HepG2 (cell line): ENCODE data around the gene BMP6. TPM values are rescaled to one million over a fixed set of nuclear protein-coding genes. Genes with fewer than 3 reads are reported as not detected.

Experiments used
- ATAC-seq: fragments of 200-7000 bp; cut with Tn5 transposase; 3 replicates; pipeline ENCODE4 v1.9.1; 2020; ENCODE audit warnings: mild to moderate bottlenecking, moderate library complexity
- BruUV-seq: library from RNA; stranded (reverse); fragments of 400-500 nt; replicated peaks from 2 replicates; lab custom pipeline; 2021; lab: Mats Ljungman, UMichigan
- CTCF ChIA-PET: fragments of 300-600 bp; formaldehyde crosslinking; extraction: SDS; loops from one replicate; lab custom pipeline; 2021; ENCODE audit warnings: low total read pairs, inconsistent platforms, low intra/inter-chr PET ratio; lab: Yijun Ruan, JAX
- POLR2A ChIA-PET: fragments of 350-600 bp; sonication (Branson Sonifier 250); formaldehyde crosslinking; loops from one replicate; lab custom pipeline; 2020; ENCODE audit warnings: antibody characterized with exemption, inconsistent platforms; lab: Yijun Ruan, JAX
- DNase-seq: peaks from one replicate; pipeline ENCODE4 v3.0.0-alpha.2; 2015; ENCODE audit warnings: low spot score
- FAIRE-seq: peaks from 3 replicates; lab custom pipeline; 2011; peaks lifted over from hg19 to GRCh38; lab: Jason Lieb, UNC
- H2AFZ ChIP-seq: one replicate; pipeline ENCODE4 v1.6.1; 2011; ENCODE audit warnings: low read length, inconsistent platforms
- H3K27ac ChIP-seq: fragments of 300-600 bp; 3 replicates; pipeline ENCODE4 v1.8.0; 2011; ENCODE audit warnings: mixed run types, mild to moderate bottlenecking, mixed read lengths, low read length, inconsistent platforms; ENCODE audit not compliant: insufficient read depth; ENCODE audit errors: extremely low read length
- H3K27me3 ChIP-seq, 2 experiments: fragments of 200-600 bp in 1 of 2; 2 replicates in 1 of 2; 3 replicates in 1 of 2; pipeline versions ENCODE4 v1.6.0 to v1.8.0; 2011; ENCODE audit warnings: low read length in 2 of 2, mild to moderate bottlenecking in 2 of 2, moderate library complexity in 2 of 2, inconsistent platforms in 1 of 2; ENCODE audit not compliant: insufficient read depth in 2 of 2, control insufficient read depth in 1 of 2
- H3K36me3 ChIP-seq, 2 experiments: fragments of 200-600 bp in 1 of 2; replicated peaks in 1 of 2; 2 replicates in 1 of 2; 3 replicates in 1 of 2; pipeline versions ENCODE4 v1.5.1 to v1.8.0; 2011; ENCODE audit warnings: low read length in 2 of 2, inconsistent platforms in 1 of 2; ENCODE audit not compliant: insufficient read depth in 2 of 2, control insufficient read depth in 1 of 2
- H3K4me1 ChIP-seq: 2 replicates; pipeline ENCODE4 v1.5.1; 2012; ENCODE audit warnings: low read length, inconsistent platforms; ENCODE audit not compliant: insufficient read depth
- H3K4me2 ChIP-seq: 2 replicates; pipeline ENCODE4 v1.6.0; 2011; ENCODE audit warnings: low read depth, low read length, inconsistent platforms
- H3K4me3 ChIP-seq, 3 experiments: fragments of 200-600 bp in 1 of 3; sonication (generic), shearing (Covaris generic) in 1 of 3; replicated peaks in 1 of 3; 2 replicates each; pipeline ENCODE4 v1.5.1; 2011 to 2016; ENCODE audit warnings: low read length in 3 of 3, inconsistent platforms in 2 of 3, low read depth in 2 of 3, mild to moderate bottlenecking in 2 of 3, control low read depth in 1 of 3, mixed read lengths in 1 of 3; ENCODE audit not compliant: insufficient read depth in 1 of 3
- H3K79me2 ChIP-seq: one replicate; pipeline ENCODE4 v1.6.1; 2011; ENCODE audit warnings: low read length, inconsistent platforms; ENCODE audit not compliant: insufficient read depth
- H3K9ac ChIP-seq: 2 replicates; pipeline ENCODE4 v1.6.0; 2011; ENCODE audit warnings: mild to moderate bottlenecking, low read depth, low read length, inconsistent platforms; ENCODE audit not compliant: insufficient read depth
- H3K9me3 ChIP-seq: 2 replicates; pipeline ENCODE4 v1.5.1; 2012; ENCODE audit warnings: mild to moderate bottlenecking, low read length
- H4K20me1 ChIP-seq: 2 replicates; pipeline ENCODE4 v1.6.0; 2011; ENCODE audit warnings: inconsistent platforms, mild to moderate bottlenecking, low read length, moderate library complexity; ENCODE audit not compliant: insufficient read depth
- AFF4 ChIP-seq: sonication (generic); formaldehyde crosslinking; IDR thresholded peaks from 2 replicates; pipeline ENCODE4 v1.4.0; 2020; ENCODE audit warnings: missing genetic modification reagents
- HNF4A ChIP-seq: sonication (generic); formaldehyde crosslinking; IDR thresholded peaks from 2 replicates; pipeline ENCODE4 v1.4.0; 2020; ENCODE audit warnings: missing genetic modification reagents
- KDM2A ChIP-seq: sonication (generic); formaldehyde crosslinking; IDR thresholded peaks from 2 replicates; pipeline ENCODE4 v1.4.0; 2020; ENCODE audit warnings: low read depth, missing genetic modification reagents, borderline replicate concordance
- STAT5B ChIP-seq: sonication (generic); formaldehyde crosslinking; IDR thresholded peaks from 2 replicates; pipeline ENCODE4 v1.4.0; 2020; ENCODE audit warnings: missing genetic modification reagents
- TFDP1 ChIP-seq: IDR thresholded peaks from 2 replicates; pipeline ENCODE4 v1.6.1; 2016; ENCODE audit warnings: missing compliant biosample characterization, missing genetic modification reagents, borderline replicate concordance
- ZNF446 ChIP-seq: sonication (generic); formaldehyde crosslinking; IDR thresholded peaks from 2 replicates; pipeline ENCODE4 v1.5.0; 2020; ENCODE audit warnings: mild to moderate bottlenecking, missing genetic modification reagents
- ZNF773 ChIP-seq: sonication (generic); formaldehyde crosslinking; IDR thresholded peaks from 2 replicates; pipeline ENCODE4 v1.4.0; 2020; ENCODE audit warnings: missing genetic modification reagents, borderline replicate concordance
- ZNF775 ChIP-seq: sonication (generic); formaldehyde crosslinking; IDR thresholded peaks from 2 replicates; pipeline ENCODE4 v1.4.0; 2020; ENCODE audit warnings: missing genetic modification reagents, mild to moderate bottlenecking, moderate library complexity, borderline replicate concordance
- ZNF878 ChIP-seq: sonication (generic); formaldehyde crosslinking; IDR thresholded peaks from 2 replicates; pipeline ENCODE4 v1.8.1; 2023; ENCODE audit warnings: mild to moderate bottlenecking, missing genetic modification reagents, moderate library complexity
- WGBS: methylation state at CpG from one replicate; pipeline ENCODE4 v1.1.6; 2017; ENCODE audit warnings: low lambda C conversion rate; 5-methylcytosine and 5-hydroxymethylcytosine counted together
- in situ Hi-C: cut with HindIII; loops from 2 replicates; pipeline ENCODE4 v1.10.0; 2017; ENCODE audit warnings: low pct_unique_long_range_greater_than_20kb; ENCODE audit not compliant: extremely low pct_ligation_motif_present
- intact Hi-C: fragments of 100-400 bp; cut with micrococcal nuclease; formaldehyde crosslinking; loops from one replicate; pipeline ENCODE4 v1.10.0; 2022; ENCODE audit not compliant: unreplicated experiment
- polyA plus RNA-seq, 8 experiments: library from polyadenylated mRNA; depleted of rRNA in 3 of 8; stranded (reverse) in 7 of 8; unstranded in 1 of 8; fragments of >200 nt; fragmentation: Illumina TruSeq in 4 of 8; extraction: Trizol in 4 of 8; gene quantifications; 2 replicates each; pipeline versions ENCODE4 v1.2.1 to v1.2.3, GENCODE V29; 2011 to 2016; ENCODE audit warnings: low read depth in 4 of 8, missing spikeins in 1 of 8, mixed read lengths in 1 of 8; ENCODE audit not compliant: insufficient read depth in 1 of 8
- total RNA-seq, 5 experiments: library from RNA; depleted of rRNA; stranded (reverse); fragments of >200 nt; fragmentation: Illumina TruSeq; extraction: Trizol; gene quantifications; 2 replicates each; pipeline ENCODE4 v1.2.3, GENCODE V29; 2016; ENCODE audit warnings: low read depth in 1 of 5
- TF ChIP-seq, protein P1 (sequence below): sonication (generic); formaldehyde crosslinking; conservative IDR thresholded peaks from 2 replicates; pipeline ENCODE4 v1.8.1; 2023; ENCODE audit warnings: missing genetic modification reagents
- TF ChIP-seq, protein P2 (sequence below): sonication (generic); formaldehyde crosslinking; IDR thresholded peaks from 2 replicates; pipeline ENCODE4 v1.5.0; 2020; ENCODE audit warnings: missing genetic modification reagents, mild to moderate bottlenecking, borderline replicate concordance

Gene BMP6
- total and polyA plus RNA-seq, 2 of the 13 experiments (the other 11 are each of a cell fraction or from before 2014, with no cell fraction given), result 0.09 to 0.18 TPM

GRCh38 chr6:7805850-7806214, 79.9 kb downstream of the BMP6 start (continued):
- TF ChIP-seq, protein P1, sequence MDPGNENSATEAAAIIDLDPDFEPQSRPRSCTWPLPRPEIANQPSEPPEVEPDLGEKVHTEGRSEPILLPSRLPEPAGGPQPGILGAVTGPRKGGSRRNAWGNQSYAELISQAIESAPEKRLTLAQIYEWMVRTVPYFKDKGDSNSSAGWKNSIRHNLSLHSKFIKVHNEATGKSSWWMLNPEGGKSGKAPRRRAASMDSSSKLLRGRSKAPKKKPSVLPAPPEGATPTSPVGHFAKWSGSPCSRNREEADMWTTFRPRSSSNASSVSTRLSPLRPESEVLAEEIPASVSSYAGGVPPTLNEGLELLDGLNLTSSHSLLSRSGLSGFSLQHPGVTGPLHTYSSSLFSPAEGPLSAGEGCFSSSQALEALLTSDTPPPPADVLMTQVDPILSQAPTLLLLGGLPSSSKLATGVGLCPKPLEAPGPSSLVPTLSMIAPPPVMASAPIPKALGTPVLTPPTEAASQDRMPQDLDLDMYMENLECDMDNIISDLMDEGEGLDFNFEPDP (CRISPR knock-in tag), result no peak
- no peak for TF ChIP-seq AFF4 (CRISPR knock-in tag)
- TF ChIP-seq KDM2A, result no peak
- TF ChIP-seq ZNF773 (CRISPR knock-in tag), result no peak
- TF ChIP-seq ZNF878, result no peak
- no peak for TF ChIP-seq ZNF446 (CRISPR knock-in tag)
- TF ChIP-seq HNF4A (CRISPR knock-in tag), result no peak
- no peak for TF ChIP-seq ZNF775
- TF ChIP-seq, all 625 proteins: peak for 0

DNA sequence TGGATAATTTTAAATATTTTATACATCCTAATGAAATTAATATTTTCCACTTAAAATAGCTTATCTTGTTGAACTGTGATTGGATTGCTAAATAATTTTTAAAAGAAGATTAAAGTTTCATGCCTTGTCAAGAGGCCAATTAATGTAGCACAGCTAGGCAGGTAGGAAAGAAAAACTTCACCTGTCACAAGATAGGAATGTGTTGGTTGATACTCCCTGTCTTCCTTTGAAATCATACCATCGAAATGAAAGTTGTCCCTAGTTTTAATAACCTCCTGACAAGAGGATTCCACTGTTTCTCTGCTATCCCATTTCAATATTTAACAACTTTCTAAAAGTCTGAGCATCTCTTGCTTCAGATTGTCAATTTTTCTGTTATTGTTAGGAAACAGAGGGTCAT, 80.8 kb downstream of the BMP6 start:
- CTCF ChIA-PET, result no interaction called here
- no TSS peak for BruUV-seq
- intact Hi-C loops, result no loop called here
- Histone ChIP-seq H3K9ac (no peak overlapping the region), H2AFZ (no peak overlapping the region), H3K36me3 (no peaks in the 10 kb centered on the region), H3K27ac (no peak overlapping the region), H3K9me3 (no peaks in the 10 kb centered on the region), H3K4me3 (no peak overlapping the region), H3K4me2 (no peak overlapping the region), H3K79me2 (no peaks in the 10 kb centered on the region), H3K27me3 (peaks cover 2 to 42% of the 10 kb centered on the region in 2 experiments; a peak in 4 of 5 replicates), H4K20me1 (no peaks in the 10 kb centered on the region), H3K4me1 (no peaks in the 10 kb centered on the region)
- no peak for FAIRE-seq
- POLR2A ChIA-PET, result no interaction called here
- in situ Hi-C loops, result no loop called here
- WGBS, result 0% methylated on average over 1 of the region's 1 CpG
- ATAC-seq, result no peak
- DNase-seq, result no peak
- no peak for TF ChIP-seq TFDP1 (CRISPR knock-in tag)
- no peak for TF ChIP-seq STAT5B
- TF ChIP-seq, protein P2, sequence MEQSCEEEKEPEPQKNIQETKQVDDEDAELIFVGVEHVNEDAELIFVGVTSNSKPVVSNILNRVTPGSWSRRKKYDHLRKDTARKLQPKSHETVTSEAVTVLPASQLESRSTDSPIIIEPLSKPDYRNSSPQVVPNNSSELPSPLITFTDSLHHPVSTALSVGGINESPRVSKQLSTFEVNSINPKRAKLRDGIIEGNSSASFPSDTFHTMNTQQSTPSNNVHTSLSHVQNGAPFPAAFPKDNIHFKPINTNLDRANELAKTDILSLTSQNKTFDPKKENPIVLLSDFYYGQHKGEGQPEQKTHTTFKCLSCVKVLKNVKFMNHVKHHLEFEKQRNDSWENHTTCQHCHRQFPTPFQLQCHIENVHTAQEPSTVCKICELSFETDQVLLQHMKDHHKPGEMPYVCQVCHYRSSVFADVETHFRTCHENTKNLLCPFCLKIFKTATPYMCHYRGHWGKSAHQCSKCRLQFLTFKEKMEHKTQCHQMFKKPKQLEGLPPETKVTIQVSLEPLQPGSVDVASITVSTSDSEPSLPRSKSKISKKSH (CRISPR knock-in tag), result no peak
- no peak for TF ChIP-seq ZNF446 (CRISPR knock-in tag)
